Large intestine (tissue), 3 donors: Measurements from ENCODE around the gene AFAP1. TPM values are rescaled to one million over a fixed set of nuclear protein-coding genes. Genes with fewer than 3 reads are reported as not detected.
A peak's percentile ranks its signal among the peaks of the same experiment; 100 is the strongest.

Experiments used
- DNase-seq, 2 donors: peaks; one replicate each; pipeline versions ENCODE4 v3.0.0 to v3.0.0-alpha.2; 2013
- H3K27ac ChIP-seq: one replicate; pipeline ENCODE4 v1.5.1; 2013; ENCODE audit warnings: low read length
- H3K27me3 ChIP-seq: 2 replicates; pipeline ENCODE4 v1.6.1; 2013; ENCODE audit warnings: low read length; ENCODE audit not compliant: control insufficient read depth, insufficient read depth
- H3K36me3 ChIP-seq: 2 replicates; pipeline ENCODE4 v1.6.1; 2013; ENCODE audit warnings: low read length; ENCODE audit not compliant: control insufficient read depth, insufficient read depth
- H3K4me1 ChIP-seq: one replicate; pipeline ENCODE4 v1.6.1; 2013; ENCODE audit warnings: low read length; ENCODE audit not compliant: control insufficient read depth, insufficient read depth
- H3K4me3 ChIP-seq: one replicate; pipeline ENCODE4 v1.5.1; 2013; ENCODE audit warnings: low read length
- H3K9me3 ChIP-seq: one replicate; pipeline ENCODE4 v1.6.1; 2013; ENCODE audit warnings: mild to moderate bottlenecking, low read depth, low read length, moderate library complexity; ENCODE audit not compliant: control insufficient read depth
- WGBS: methylation state at CpG from one replicate; pipeline ENCODE4 v1.1.5; 2013; ENCODE audit warnings: low lambda C conversion rate; ENCODE audit not compliant: insufficient coverage; 5-methylcytosine and 5-hydroxymethylcytosine counted together
- polyA plus RNA-seq: library from polyadenylated mRNA; unstranded; fragments of 120-200 nt; gene quantifications from one replicate; pipeline ENCODE4 v1.2.1, GENCODE V29; 2013

Gene AFAP1
- polyA plus RNA-seq, 1 donor: 19.3 TPM

DNA sequence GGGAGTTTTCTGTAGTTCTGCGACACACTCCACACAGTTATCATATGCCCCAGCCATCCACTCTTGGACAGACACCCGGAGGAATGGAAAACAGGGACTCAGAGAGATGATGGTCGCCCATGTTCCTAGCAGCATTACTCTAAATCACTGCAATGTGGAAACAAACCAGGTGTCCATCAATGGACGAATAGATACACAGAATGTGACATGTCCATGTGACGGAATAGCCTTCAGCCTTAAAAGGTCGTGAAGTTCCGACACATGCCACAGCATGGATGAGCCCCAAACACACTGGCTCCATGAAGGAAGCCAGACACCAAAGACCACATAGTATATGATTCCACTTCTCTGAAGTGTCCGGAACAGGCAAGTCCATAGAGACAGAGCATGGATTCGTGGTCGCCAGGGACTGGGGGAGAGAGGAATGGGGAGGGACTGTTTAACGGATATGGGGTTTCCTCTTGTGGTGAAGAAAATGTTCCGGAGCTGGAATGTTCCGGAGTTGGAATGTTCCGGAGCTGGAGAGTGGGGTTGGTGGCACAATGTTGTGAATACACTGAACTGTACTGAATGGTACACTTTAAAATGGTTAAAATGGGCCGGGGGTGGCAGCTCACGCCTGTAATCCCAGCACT, 28.7 kb upstream of the AFAP1 start:
- DNase-seq: no peak
- peaks cover 51% of the 10 kb centered on the region for H3K4me1 ChIP-seq
- 87% methylated on average over 4 of the region's 16 CpGs for WGBS

DNA sequence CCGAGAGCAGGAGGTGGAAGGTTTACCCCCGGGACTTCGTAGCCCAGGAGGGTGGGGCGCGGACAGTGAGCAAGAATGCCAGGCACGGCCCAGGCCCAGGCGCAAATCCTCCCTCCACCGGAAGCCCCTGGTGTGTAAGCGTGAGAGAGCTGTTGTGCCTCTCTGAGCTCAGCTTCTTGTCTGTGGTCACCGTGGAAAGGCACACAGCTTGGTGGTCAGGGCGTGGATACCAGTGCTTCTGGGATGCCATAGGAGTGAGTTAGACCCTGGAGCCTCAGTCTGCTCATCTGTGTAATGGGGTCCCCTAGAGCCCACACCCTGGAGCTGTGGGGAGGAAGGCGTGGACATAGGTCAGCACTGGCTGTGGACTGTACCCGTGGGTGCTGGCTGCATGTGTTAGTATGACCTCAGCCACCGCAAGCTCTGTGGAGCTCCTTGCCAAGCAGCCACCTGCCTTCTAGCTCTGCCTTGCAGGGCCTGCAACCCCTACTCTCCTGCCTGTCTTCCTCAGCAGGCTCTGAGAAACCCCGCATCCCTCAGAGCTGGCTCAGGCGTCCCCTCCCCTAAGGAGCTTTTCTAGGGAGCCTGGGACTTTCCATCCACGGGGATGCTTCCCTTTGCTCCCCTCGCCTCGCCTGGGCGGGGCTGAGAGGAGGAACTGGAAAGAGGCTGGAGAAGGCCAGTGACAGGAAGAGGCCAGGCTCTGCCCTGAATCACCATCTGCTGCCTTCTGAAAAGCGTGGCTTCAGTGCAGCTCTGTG, 28.0 kb upstream of the AFAP1 start:
- no peak overlapping the region for H3K4me3 ChIP-seq
- DNase-seq: peak in 1 of 2 donors; percentile 55
- no peaks in the 10 kb centered on the region for H3K9me3 ChIP-seq
- peaks cover 50% of the 10 kb centered on the region for H3K4me1 ChIP-seq
- no peaks in the 10 kb centered on the region for H3K27me3 ChIP-seq
- no peaks in the 10 kb centered on the region for H3K36me3 ChIP-seq
- H3K27ac ChIP-seq: no peak overlapping the region
- WGBS: no CpG with 5 or more reads among the region's 21 CpGs

More for the DNA sequence above, 28.7 kb upstream of the AFAP1 start:
- H3K36me3 ChIP-seq: no peaks in the 10 kb centered on the region
- no peak overlapping the region for H3K27ac ChIP-seq
- no peak overlapping the region for H3K4me3 ChIP-seq
- H3K9me3 ChIP-seq: no peaks in the 10 kb centered on the region
- H3K27me3 ChIP-seq: no peaks in the 10 kb centered on the region

DNA sequence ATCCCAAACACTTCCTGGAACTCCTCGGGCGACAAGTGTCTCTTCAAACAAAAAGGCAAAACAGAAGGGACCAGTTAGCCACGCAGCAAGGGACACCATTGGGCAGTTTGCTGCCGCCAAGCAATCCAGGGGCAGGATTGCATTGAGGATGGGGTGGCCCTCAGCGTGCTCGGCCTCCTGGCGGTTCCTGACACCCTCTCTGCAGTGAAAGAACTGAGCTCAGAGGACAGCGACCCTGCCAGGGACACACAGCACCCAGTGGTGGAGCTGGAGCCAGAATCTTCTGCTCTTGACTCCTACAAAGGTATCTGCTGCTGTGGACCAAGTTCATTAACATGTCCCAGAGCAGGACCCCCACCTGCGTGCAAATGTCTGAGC, 27.4 kb upstream of the AFAP1 start:
- WGBS: no CpG with 5 or more reads among the region's 9 CpGs
- peaks cover 46% of the 10 kb centered on the region for H3K4me1 ChIP-seq
- no peaks in the 10 kb centered on the region for H3K27me3 ChIP-seq
- H3K9me3 ChIP-seq: no peaks in the 10 kb centered on the region
- no peaks in the 10 kb centered on the region for H3K36me3 ChIP-seq
- DNase-seq: no peak
- H3K27ac ChIP-seq: no peak overlapping the region
- H3K4me3 ChIP-seq: no peak overlapping the region

DNA sequence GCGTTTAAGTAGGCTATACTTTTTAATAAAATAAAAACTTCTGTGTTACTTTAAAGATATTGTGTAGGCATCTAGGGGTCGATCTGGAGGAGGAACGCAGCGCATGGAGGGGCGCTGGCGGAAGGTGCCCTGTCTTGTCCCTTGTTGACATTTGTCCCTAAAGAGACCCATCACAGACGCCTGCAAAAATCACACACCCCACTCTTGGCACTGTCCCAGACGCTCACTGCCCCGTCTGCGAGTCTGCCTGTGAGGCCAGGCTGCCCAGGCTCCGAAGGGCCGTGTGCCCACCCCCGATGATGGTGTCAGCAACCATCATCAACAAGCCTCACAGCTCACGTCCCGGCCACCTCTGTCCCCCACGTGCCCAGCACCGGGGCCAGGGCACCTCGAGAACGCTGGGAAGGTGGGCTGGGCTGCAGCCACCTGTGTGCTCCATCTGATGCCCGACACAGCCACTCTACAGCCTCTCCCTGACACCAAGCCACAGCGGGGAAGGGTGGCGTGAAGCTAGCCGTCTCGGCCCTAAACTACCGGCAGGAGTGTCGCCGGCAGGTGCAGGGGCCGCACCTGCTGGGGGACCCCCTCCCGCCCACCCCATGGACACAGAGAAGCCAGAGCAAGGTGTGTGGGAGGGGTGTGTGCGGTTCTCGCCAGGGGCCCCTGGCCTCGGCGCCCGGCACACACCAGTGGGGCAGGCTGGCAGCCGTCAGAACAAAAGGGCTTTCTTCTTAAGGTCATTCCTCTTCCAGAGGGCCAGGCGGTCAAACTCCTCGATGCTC, 26.8 kb upstream of the AFAP1 start:
- no CpG with 5 or more reads among the region's 37 CpGs for WGBS
- no peaks in the 10 kb centered on the region for H3K36me3 ChIP-seq
- no peak overlapping the region for H3K4me3 ChIP-seq
- H3K27me3 ChIP-seq: no peaks in the 10 kb centered on the region
- DNase-seq: no peak
- H3K27ac ChIP-seq: no peak overlapping the region
- H3K9me3 ChIP-seq: no peaks in the 10 kb centered on the region
- H3K4me1 ChIP-seq: peaks cover 41% of the 10 kb centered on the region

DNA sequence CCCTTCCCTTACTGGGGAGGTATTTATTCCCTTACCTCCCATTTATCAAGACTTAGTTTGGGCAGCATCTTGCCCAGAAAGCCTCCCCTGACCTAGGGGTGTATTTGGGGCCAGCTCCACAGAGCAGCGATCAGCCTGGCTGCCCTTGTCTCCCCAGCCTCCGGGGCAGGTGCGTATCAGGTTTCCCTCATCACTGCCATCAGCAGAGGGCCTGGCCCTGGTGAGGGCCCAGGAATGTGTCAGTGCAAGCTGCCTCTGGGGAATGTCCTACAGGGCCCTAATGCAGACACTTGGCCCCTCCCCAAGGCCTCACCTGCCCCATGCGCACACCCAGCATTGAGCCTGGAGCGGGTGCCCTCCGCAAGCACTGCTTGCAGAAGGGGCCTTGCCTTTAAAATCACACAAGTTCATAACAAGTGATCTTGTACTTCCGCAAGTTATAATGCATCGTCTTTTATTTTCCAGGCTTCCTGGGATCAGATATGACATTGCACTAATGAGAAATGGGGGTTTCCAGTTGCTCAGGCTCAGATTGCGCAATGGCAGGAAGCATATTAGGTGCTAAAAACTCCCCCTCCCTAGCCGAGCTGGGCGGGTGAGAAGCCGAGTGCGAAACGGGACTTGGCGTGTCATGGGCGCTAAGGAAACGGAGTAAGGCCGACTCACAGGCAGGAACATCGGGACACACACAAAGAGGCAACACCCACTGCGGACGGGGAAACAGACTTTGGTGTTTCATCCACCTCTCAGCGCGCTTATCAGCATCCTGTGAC, 25.4 kb upstream of the AFAP1 start:
- no peaks in the 10 kb centered on the region for H3K9me3 ChIP-seq
- no peak overlapping the region for H3K4me3 ChIP-seq
- H3K27ac ChIP-seq: no peak overlapping the region
- no peaks in the 10 kb centered on the region for H3K27me3 ChIP-seq
- DNase-seq: no peak
- no peaks in the 10 kb centered on the region for H3K36me3 ChIP-seq
- peaks cover 30% of the 10 kb centered on the region for H3K4me1 ChIP-seq
- no CpG with 5 or more reads among the region's 23 CpGs for WGBS

- no peak for DNase-seq
- Histone ChIP-seq H3K9me3 (no peaks in the 10 kb centered on the region), H3K27ac (no peak overlapping the region), H3K27me3 (no peaks in the 10 kb centered on the region), H3K4me1 (peaks cover 25% of the 10 kb centered on the region), H3K36me3 (no peaks in the 10 kb centered on the region), H3K4me3 (no peak overlapping the region)
- 90% methylated on average over 2 of the region's 5 CpGs for WGBS
Measured at GRCh38 chr4:7964459-7964858, 24.8 kb upstream of the AFAP1 start.

- no CpG with 5 or more reads among the region's 12 CpGs for WGBS
Measured at GRCh38 chr4:7963691-7964090, 24.0 kb upstream of the AFAP1 start.

DNA sequence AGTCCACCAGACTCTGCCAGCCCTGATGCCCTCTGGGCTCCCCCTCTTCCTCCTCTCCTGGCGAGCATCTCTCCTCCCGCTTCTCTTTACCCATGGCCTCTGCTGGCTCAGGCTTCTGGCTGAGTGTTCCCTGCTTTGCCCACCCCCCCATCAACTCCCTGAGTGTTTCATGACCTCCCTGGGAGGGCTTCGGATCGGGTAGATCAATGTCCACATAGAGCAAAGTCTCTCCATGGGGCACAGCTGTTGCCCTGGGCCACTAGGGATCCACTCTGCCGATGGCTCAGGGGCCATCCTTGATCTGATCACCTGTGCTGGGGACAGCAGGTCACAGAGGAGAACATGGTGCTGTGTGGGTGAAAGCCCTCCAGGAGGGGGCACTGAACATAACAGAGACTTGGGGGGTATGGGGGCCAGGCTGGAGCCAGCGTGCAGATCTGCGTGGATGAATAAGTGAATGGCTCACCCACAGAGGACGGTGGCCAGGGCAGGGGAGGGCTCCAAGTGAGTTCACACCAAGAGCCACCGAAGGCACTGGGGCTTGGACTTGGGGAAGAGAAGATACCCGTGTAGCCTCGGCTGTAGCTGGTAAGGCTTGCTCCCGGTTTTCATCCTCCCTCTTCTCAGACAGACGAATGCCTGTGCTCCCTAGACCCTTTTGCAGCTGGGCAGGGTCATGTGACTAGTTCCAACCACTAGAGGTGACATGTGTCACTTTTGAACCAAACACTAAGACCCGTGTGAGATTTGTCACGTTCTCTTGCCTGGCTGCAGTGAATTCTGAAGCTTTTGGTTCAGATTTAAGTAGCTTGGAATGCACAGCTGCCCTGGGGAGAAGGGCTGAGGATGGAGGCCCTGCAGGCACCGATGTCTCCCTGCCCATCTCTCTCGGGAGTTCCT, 23.2 kb upstream of the AFAP1 start:
- WGBS: no CpG with 5 or more reads among the region's 17 CpGs
- Histone ChIP-seq H3K36me3 (no peaks in the 10 kb centered on the region), H3K27me3 (no peaks in the 10 kb centered on the region), H3K27ac (no peak overlapping the region), H3K9me3 (no peaks in the 10 kb centered on the region), H3K4me3 (no peak overlapping the region), H3K4me1 (peaks cover 15% of the 10 kb centered on the region)
- DNase-seq: no peak

More at GRCh38 chr4:7963691-7964090, 24.0 kb upstream of the AFAP1 start:
- H3K36me3 ChIP-seq: no peaks in the 10 kb centered on the region
- no peaks in the 10 kb centered on the region for H3K27me3 ChIP-seq
- H3K27ac ChIP-seq: no peak overlapping the region
- H3K4me1 ChIP-seq: peaks cover 18% of the 10 kb centered on the region
- no peak overlapping the region for H3K4me3 ChIP-seq
- no peaks in the 10 kb centered on the region for H3K9me3 ChIP-seq
- no peak for DNase-seq

- Histone ChIP-seq H3K4me3 (no peak overlapping the region), H3K9me3 (no peaks in the 10 kb centered on the region), H3K36me3 (no peaks in the 10 kb centered on the region), H3K27ac (peak overlapping the region; percentile 62), H3K27me3 (no peaks in the 10 kb centered on the region), H3K4me1 (peaks cover 24% of the 10 kb centered on the region)
- no peak for DNase-seq
- no CpG with 5 or more reads among the region's 19 CpGs for WGBS
Measured at GRCh38 chr4:7960790-7961655, 21.4 kb upstream of the AFAP1 start.
